WERI-Rb-1 (cell line): ENCODE results near the gene CDH18.

Experiments used
- DNase-seq: peaks from one replicate; pipeline ENCODE4 v3.0.0-alpha.2; 2020
- H3K27ac ChIP-seq: fragments of 250-450 bp; sonication (Bioruptor Pico); 2 replicates; pipeline ENCODE4 v1.5.1; 2020; ENCODE audit warnings: mild to moderate bottlenecking, moderate library complexity
- H3K27me3 ChIP-seq: fragments of 250-450 bp; sonication (Bioruptor Pico); 2 replicates; pipeline ENCODE4 v1.5.1; 2021; ENCODE audit warnings: mild to moderate bottlenecking, low read depth, moderate library complexity; ENCODE audit not compliant: insufficient read depth, severe bottlenecking
- H3K36me3 ChIP-seq: fragments of 250-450 bp; sonication (Bioruptor Pico); 2 replicates; pipeline ENCODE4 v1.5.1; 2020; ENCODE audit warnings: mild to moderate bottlenecking, moderate library complexity
- H3K4me3 ChIP-seq: 2 replicates; pipeline ENCODE4 v1.5.1; 2011; ENCODE audit warnings: low read depth, mild to moderate bottlenecking, control low read depth, low read length
- H3K9me3 ChIP-seq: fragments of 250-450 bp; sonication (Bioruptor Pico); 2 replicates; pipeline ENCODE4 v1.5.1; 2021; ENCODE audit warnings: mild to moderate bottlenecking, moderate library complexity; ENCODE audit not compliant: severe bottlenecking
- TF ChIP-seq, protein P1 (sequence below): IDR thresholded peaks from 2 replicates; pipeline ENCODE4 v1.5.1; 2011; ENCODE audit warnings: low read depth, mild to moderate bottlenecking, control low read depth, inconsistent platforms, low read length

CDH18 gene

DNA sequence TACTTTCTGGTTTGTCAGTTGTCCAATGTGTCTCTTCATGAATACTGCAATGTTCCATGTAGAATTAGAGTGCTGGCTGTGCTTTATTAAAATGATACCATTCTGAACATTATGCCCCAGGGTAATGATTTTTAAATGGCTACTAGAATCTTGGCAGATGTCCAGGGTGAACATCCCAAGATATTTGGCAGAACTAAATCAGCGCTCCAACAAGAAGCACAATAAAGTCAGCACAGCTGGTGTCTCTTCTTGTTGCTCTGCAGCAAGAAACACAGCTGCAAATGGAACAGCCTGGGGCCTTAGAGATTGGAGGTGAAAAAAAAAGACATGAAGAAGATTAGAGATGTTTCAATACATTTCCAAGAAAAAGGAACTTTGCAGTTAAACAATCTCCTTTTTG is 248.3 kb downstream of the CDH18 start:
- no peak overlapping the region for H3K27ac ChIP-seq
- no peaks in the 10 kb centered on the region for H3K9me3 ChIP-seq
- no peaks in the 10 kb centered on the region for H3K36me3 ChIP-seq
- H3K27me3 ChIP-seq: no peaks in the 10 kb centered on the region
- DNase-seq: no peak
- TF ChIP-seq, protein P1, sequence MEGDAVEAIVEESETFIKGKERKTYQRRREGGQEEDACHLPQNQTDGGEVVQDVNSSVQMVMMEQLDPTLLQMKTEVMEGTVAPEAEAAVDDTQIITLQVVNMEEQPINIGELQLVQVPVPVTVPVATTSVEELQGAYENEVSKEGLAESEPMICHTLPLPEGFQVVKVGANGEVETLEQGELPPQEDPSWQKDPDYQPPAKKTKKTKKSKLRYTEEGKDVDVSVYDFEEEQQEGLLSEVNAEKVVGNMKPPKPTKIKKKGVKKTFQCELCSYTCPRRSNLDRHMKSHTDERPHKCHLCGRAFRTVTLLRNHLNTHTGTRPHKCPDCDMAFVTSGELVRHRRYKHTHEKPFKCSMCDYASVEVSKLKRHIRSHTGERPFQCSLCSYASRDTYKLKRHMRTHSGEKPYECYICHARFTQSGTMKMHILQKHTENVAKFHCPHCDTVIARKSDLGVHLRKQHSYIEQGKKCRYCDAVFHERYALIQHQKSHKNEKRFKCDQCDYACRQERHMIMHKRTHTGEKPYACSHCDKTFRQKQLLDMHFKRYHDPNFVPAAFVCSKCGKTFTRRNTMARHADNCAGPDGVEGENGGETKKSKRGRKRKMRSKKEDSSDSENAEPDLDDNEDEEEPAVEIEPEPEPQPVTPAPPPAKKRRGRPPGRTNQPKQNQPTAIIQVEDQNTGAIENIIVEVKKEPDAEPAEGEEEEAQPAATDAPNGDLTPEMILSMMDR: no peak
- H3K4me3 ChIP-seq: no peak overlapping the region

DNA sequence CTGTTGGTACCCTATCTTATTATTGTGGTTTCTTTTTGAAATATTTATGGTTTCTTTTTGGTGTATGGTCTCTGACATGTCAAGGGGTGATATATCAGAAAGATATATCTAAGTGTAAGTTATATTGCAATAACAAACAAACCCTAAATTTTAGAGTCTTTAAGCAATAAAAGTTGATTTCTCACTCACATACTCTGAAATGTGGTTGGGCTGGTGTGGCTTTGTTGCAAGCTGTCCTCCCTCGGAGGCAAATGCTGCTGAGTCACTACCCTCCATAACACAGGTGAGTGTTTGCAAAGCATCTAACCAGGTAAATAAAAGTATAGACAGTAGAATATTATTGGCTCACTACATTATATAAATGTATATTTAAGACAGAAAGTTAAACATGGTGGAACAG is 253.2 kb downstream of the CDH18 start:
- no peaks in the 10 kb centered on the region for H3K27me3 ChIP-seq
- TF ChIP-seq, protein P1: no peak
- H3K36me3 ChIP-seq: no peaks in the 10 kb centered on the region
- H3K27ac ChIP-seq: no peak overlapping the region
- H3K4me3 ChIP-seq: no peak overlapping the region
- no peaks in the 10 kb centered on the region for H3K9me3 ChIP-seq
- DNase-seq: no peak

DNA sequence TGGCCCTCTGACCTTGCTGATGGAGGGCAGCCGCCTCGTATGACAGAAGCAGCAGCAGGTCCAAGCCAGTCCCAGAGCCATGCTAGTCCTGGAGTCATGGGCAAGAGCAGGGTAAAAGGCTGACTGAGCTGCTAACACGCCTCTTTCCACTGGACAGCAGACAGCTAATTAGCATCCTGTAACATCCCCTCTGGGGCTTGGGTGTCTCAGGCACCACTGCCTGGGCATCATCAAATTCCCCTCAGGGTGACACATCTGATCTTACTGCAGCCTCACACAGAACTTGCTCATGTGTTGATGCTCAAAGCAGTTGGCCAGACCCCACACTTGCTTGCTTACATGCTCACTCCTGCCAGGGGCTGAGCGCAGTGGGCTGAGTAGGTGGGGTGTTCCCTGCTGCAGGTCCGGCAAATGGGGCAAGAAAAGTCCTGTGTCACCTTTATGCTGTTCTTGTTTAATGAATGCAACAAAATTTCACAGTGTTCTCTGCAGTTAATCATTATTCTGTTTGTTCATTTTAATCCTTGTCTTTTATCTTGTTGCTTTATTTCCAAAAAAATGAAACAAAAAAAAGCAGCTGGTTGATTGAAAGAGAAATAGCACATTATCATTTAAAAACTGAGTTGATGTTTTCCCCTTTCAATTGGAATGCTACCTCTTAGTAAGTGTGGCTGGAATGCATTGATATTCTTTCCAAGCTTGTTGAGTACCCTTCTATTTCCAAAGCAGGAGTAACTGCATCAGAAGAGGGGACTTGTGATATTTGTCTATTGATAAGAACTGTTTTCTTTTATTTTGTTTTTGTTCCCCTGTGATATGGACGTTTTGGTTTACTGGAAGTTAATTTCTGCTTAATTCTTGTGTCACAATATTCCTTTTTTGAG is 254.1 kb downstream of the CDH18 start:
- TF ChIP-seq, protein P1: no peak
- no peak for DNase-seq
- Histone ChIP-seq H3K27ac (no peak overlapping the region), H3K27me3 (no peaks in the 10 kb centered on the region), H3K36me3 (no peaks in the 10 kb centered on the region), H3K9me3 (no peaks in the 10 kb centered on the region), H3K4me3 (no peak overlapping the region)

DNA sequence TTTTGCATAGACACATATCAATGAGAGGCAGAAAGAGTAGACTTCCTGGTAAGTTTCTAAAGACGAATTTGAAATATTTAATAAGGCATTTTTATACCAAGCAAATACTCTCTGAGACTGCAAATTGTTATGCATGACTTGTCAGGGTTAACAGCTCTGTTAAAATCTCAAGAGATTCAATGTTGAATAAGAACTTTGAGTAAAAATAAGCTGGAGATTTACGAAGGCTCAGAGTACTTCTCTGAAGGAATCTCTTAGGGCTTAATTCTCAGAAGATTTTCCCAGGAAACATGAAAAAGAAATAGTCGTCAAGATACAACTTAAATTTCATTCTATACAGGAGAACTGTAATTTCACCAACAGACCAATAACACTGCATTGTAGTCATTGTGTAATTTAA is 259.4 kb downstream of the CDH18 start:
- TF ChIP-seq, protein P1: no peak
- Histone ChIP-seq H3K4me3 (no peak overlapping the region), H3K27me3 (no peaks in the 10 kb centered on the region), H3K36me3 (no peaks in the 10 kb centered on the region), H3K9me3 (no peaks in the 10 kb centered on the region), H3K27ac (no peak overlapping the region)
- no peak for DNase-seq

DNA sequence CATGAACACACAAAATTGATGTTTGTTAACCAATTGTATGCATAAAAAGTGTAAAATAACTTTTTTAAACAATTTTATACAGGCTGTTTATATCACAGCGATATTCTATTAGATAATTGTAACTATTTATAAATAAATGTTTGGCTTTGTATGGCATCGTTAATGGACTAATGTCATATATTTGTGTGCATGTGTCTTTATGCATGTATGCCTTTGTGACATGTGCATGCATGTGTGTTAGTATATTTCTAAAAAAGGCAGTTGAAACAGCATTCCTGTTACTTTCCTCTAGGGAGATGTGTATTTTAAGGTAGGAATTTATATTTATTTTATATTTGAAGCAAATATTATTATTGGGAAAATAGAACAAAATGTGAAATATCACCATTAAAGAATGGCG is 268.9 kb downstream of the CDH18 start:
- H3K27me3 ChIP-seq: no peaks in the 10 kb centered on the region
- H3K4me3 ChIP-seq: no peak overlapping the region
- TF ChIP-seq, protein P1: no peak
- no peaks in the 10 kb centered on the region for H3K9me3 ChIP-seq
- H3K36me3 ChIP-seq: no peaks in the 10 kb centered on the region
- no peak for DNase-seq
- no peak overlapping the region for H3K27ac ChIP-seq

DNA sequence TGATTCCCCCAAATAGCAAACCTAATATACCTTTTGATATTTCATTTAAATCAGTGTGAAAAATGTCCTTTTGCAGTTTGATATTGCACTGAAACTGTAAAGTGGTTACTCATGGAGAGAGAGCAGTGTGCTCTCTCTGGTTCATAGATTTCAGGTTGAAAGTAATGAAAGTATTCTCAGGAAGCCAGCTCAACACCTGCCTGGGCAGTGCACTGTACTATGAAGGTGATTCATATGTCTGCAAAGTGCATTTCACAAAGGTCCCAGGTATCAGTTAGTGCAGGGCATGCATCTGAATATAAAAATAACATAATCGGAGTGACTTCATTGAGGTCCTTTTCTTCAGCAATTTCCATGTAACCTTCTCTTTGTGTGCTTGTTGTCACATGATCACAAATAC is 274.3 kb downstream of the CDH18 start:
- Histone ChIP-seq H3K27me3 (no peaks in the 10 kb centered on the region), H3K4me3 (no peak overlapping the region), H3K36me3 (no peaks in the 10 kb centered on the region), H3K27ac (no peak overlapping the region), H3K9me3 (no peaks in the 10 kb centered on the region)
- no peak for DNase-seq
- TF ChIP-seq, protein P1: no peak
